ENCODE data around the gene TMEM74B.

Gene TMEM74B

DNA sequence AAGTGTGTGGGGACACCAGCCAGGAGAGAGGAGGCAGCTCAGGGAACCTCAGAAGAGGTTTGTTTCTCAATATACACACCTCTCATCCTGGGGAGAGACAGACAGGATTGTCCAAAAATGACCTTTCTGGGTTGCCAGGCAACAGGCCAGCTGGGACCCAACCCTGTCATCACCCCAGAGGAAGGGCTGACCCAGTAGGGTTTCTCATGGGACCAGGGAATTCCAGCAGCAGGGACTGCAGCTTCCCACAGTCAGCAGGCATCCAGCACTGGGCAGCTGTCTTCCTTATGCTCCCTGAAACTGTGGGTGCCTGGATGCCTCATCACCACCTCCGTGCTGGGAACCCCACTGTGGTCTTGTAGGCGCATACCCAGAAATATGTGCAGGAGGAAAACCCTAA, 19.8 kb upstream of the TMEM74B start:
- DNase-seq: no peak

DNA sequence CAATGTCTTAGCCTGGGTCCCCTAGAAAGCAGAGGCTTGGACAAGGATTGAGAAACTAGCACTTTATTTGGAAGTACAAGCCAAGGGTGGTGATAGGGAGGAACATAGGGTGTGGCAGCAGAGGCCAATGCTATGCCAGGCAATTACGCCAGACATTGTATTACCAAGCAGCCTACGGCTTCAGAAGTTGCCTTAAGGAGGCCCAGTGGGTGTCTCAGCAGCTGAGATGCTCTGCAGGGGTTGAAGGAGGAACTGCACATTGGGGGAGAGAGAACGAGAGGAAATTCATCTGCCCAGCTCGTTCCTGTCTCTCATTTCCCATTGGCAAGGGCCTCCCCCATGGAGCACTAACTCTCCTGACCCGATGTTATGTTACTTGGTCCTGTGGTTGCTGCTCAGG, 19.3 kb upstream of the TMEM74B start:
- no peak for DNase-seq

DNA sequence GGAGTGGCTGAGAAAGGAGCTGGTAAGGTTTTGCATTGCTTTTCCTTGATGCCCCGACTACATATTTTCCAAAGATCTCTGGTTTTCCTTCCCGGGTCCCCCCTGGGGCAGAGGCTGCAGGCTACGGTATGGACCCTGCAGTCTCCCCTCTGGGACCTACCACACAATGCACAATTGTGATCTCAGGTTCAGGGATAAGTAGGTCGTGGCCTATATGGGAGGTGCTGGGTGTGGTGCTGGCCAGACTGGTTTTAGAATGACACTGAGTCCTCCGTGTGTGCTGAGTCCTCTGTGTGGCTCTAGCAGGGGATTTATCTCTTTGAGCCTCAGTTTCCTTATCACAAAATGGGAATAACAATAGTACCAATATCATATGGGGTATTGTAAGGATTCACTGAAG, 18.8 kb upstream of the TMEM74B start:
- DNase-seq: no peak

DNA sequence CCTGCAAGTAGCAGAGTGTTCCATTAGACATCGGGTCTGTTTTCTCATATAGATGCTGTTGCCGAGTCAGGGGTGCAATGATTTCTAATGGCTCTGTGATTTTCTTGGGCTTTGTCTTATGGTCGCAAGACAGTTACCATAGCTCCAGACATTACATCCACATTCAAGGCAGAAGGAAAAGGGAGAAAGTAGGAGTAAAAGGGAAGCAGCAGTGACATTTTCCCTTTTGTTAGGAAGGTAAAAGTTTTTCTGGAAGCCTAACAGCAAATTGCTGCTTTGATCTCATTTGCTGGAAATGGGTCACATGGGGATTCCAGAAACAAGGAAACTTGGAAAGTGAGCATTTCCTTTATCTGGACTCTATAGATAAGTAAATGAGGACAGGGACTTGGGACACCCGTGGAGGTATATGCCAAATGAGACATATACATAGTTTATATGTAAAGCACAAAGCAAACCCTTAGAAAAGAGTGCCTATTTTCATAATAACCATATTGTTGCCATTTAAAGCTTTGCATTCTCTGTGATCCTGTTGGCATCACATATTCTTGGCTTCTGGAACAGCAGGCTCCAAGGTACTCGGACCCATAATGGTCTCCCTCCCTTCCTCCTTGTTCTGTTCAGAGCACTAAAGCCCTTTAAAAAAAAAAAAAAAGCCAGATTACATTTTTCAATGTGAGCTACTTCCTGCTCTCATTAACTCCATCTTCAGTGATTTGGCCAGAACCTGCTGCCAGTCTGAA, 18.2 kb upstream of the TMEM74B start, which contains the start of gene C20orf202:
Gene C20orf202 (plus strand): TSS at position 693 of the 743 bp plus-strand sequence. CDS start 132 bp downstream, outside the sequence.
- DNase-seq: no peak

DNA sequence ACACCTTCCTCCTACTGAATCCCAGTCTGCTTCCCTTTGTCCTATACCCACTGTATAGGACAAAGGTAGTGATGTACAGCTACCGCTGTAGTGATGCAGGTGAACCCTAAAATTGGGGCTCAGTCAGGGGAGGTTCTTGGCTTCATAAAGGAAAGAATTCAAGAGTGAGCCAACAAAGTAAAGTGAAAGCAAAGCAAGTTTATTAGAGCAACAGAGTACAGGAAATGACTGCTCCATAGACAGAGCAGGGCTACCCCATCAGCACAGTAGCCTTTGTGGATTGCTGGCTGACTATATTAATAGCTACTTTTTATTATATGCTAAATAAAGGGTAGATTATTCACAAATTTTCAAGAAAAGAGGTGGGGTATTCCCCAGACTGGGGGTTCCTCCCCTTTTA, 15.2 kb upstream of the TMEM74B start:
- DNase-seq: no peak

DNA sequence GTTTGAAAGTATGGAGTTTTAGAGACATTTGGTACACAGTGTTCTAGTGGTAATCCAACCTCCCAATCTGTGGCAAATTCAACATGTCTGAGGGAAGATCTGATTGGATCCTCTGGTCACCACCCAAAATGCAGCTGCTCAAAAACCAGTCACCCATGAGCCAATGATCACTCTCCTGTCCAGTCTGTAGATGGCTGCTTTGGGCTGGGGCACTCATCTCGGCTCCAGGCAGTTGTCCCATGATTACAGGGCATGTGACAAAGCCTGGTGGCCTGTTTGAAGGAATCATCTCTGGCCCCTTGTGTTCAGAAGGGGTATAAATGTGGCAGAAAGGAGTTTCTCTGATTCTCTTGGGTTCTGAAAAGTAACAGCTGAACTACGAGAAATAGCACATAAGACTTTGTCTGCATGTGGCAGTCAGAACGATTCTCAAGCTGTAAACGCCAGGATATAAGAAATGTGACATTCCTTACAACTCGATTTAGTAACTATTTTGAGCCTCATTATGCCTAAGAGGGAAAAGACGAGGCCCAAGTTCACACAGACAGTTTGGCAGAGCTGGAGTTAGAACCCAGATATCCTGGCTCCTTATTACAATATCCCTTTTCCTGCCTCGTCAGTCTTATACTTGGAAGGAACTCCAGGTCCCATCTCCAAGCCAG, 14.6 kb upstream of the TMEM74B start:
- no peak for DNase-seq

DNA sequence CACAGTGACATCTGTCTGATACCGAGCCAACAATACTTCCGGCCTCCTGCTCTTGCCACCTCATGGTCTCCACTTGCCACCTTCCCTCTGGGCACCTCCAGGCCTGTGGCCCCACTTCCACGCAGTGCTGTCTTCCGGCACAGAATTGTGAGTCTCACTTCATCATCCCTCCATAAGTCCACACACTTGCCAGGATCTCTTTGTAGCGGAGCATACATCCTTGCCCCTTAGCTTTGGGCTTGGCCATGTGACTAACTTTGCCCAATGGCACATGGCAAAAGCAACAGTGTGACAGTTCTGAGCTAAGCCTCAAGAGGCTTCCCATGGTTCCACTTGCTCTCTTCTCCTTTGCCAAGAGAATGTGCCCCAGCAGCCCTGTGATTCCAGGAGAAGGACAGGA, 14.0 kb upstream of the TMEM74B start:
- no peak for DNase-seq

DNA sequence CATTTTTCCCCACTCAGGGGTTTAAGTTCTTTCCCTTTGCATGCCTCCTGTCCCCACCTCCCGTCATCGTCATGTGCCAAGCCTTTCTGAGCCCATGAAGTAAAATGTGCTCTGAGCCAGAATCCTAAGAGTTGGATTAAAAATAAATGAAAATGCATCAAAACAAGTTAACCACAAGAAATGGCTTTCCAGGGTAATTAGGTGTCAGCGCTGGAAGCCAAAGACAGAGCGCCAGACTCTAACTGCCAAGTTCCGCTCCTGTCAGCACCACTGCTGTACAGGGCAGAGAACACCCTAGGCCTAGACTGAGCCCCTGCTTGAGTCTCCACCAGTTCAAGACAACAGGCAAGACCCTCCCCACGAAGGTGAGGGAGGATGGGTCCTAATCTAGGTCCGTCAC, 13.0 kb upstream of the TMEM74B start:
- DNase-seq: no peak

DNA sequence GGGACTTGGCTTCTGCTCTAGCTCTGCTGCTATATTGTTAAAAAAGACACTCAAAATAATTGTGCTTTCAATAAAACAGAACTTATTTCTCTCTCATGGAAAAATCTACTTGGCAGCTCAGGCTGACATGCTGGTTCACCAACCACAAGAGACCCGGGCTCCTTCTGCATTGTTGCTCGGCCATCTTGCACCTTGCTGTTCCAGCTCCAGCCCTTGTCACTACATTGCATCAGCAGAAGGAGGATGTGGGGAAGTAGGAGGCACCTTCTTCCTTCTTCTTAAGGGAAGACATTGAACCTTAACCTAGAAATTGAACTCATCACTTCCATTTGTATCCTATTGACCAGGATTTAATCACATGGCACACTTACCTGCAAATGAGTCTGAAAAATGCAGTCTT, 11.9 kb upstream of the TMEM74B start:
- no peak for DNase-seq

DNA sequence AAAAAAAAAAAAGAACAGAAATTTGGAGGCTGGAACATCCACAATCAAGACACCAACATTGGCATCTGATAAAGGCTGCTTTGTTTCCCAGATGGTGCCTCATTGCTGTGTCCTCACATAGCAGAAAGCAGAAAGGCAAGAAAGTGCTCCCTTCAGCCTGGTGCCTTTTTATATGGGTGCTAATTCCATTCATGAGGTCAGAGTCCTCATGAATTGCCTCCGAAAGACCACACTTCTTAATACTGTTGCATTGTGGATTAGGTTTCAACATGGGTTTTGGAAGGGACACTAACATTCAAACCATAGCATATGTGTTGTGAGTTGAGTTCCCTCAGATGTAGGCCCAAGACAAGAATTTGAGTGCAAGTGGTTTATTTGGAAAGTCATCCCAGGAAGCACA, 10.4 kb upstream of the TMEM74B start:
- DNase-seq: no peak

DNA sequence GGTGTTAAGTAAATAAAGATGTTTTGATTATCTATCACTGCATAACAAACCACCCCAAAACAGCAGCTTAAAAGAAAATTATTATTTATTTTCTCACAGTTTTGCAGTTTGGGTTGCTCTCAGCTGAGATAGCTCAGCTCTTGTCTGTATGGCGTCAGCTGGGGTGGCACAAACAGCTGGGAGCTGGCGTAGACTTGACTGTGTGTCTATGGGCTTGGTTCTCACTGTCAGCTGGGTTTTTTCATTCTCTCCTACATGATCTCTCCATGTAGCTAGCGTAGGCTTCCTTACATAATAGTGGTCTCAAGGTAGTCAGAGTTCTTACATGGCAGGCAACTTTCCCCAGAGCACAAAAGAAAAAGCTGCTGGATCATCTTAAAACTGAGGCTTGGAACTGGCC, 6.5 kb upstream of the TMEM74B start:
- no peak for DNase-seq

DNA sequence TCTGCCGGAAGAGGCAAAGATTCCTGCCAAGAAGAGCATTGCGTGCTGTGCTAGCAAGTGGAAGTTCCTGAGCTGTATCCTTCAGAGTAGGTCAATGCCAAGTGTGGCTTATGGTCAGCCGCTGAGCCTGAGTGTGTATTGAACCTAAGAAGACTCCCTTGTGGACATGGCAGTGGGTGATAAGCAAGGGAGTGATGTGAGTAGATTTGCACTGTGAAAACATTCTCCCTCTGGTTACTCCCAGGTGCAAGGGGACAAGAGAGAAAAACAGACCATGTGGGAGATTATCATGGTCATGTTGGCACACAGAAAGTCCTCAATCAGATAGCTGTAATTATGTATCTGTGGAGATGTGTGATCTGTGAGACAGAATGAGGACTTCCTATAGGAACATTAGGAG, 6.1 kb upstream of the TMEM74B start:
- no peak for DNase-seq

DNA sequence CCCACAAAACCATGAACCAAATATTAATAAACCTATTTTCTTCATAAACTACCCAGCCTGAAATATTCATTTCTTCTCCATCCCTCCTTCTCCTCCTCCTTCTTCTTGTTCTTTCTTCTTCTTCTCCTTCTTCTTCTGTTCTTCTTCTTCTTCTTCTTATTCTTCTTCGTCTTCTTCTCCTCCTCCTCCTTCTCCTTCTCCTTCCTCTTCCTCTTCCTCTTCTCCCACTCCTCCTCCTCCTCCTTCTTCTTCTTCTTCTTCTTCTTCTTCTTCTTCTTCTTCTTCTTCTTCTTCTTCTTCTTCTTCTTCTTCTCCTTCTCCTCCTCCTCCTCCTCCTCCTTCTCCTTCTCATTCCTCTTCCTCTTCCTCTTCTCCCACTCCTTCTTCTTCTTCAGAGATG, 5.0 kb upstream of the TMEM74B start:
- DNase-seq: no peak

DNA sequence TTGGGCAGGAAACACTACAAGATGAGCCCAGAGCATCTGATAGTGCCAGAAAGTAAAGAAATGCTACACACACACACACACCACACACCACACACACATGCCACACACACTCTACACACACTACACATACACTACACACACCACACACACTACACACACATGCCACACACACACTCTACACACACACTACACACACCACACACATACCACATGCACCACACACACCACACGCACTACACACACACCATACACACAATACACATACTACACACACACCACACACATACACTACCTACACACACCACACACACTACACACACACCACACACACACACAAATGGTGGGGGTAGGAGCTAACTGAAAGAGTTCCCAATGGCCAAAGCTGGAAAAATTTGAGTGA, 3.6 kb upstream of the TMEM74B start:
- DNase-seq: no peak

DNA sequence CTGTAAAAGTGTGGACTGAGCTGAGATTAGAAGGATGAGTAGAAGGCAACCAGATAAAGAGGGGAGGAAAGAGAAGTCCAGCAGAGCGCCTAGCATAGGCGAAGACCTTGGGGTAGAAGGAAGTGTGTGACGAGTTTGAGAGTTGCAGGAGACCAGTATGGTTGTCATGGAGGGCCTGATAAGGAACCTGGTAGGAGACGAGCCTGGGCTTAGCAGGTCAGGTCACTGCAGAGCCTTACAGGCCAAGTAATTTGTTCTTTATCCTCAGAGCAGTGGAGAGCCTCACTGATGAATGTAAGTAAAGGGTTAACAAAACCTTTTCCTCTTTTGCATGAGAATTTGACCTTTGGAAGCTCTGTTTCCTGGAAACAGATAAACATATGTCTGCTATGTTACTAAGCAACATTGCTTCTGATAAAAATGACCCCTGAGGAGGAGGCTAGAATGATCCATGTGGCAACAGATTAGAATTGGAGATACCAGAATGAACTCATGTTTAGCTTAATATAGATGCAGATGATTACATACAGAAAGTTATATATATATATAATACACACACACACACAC, 2.9 kb upstream of the TMEM74B start:
- DNase-seq: no peak

DNA sequence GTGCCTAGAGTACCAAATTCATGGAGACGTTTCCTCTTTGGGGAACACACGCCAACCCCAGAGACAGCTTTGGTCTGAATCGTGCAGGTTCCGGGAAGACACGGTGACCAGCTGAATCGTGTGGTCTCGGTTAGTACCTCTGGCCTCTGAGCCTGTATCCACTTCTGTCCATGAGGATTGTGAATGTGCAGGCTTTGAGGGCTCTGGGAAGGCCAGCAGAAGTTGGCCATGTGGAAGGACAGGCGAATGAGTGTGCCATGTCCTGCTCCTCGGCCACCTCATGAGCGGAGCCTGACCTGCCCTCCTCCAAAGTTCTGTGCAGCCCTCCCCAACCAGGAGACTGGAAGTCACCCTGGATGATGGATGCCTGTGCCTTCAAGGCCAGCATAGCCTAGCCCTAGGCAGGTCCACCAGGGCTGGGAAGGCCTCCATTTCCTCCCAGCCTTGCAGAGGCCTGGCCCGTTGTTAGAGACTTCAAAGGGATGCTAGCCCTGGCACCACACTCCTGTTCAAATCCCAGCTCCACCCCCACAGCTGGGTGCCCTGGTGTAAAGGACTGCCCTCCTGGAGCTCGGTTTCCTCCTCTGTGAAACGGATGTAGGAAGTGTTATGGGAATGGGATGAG, 1.7 kb upstream of the TMEM74B start:
- no peak for DNase-seq

DNA sequence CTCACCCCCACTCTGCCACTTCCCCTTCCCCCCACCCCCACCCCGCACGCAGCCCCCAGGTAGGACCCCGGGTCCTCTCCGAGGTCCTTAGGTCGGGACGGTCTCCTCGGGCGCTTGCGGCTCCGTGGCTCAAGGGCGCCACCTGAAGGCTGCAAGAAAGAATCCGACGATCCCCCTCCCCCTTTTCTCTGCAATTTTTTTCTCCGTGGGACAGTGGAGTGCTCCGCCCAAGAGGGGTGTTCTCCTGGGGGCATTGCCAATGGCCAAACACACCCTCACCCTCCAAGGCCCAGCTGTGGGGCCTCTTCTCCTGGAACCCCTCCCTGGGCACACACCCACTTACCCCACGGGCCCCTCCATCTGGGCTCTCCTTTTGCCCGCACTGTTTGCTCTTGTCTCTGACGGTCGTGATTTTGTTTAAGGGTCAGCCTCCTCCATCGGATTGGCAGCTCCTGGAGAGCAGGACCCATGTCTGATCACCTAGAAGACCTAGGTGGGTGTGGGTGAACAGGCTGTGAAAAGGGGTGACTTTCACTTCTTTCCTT, 1.1 kb upstream of the TMEM74B start:
- DNase-seq: no peak

DNA sequence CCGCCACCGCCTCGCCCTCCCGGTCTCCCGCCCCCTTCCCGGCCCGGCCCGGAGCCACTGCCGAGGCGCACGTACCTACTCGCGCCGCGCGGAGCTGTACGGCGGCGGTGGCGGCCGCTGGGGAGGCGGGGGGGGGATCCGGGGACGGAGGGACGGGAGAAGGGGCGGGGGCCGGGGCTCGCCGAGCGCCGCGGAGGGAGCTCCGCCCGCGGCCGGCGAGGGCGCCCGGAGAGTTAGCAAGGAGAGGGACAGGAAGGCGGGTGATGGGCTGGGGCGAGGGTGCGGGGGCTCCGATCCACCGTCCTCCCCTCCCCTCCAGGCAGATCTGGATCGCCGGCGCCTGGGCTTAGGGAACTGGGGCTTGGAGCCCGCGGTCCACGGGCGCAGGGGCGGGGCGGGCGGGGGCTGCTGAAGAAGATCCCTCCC, 548 bp upstream of the TMEM74B start:
- DNase-seq: no peak

DNA sequence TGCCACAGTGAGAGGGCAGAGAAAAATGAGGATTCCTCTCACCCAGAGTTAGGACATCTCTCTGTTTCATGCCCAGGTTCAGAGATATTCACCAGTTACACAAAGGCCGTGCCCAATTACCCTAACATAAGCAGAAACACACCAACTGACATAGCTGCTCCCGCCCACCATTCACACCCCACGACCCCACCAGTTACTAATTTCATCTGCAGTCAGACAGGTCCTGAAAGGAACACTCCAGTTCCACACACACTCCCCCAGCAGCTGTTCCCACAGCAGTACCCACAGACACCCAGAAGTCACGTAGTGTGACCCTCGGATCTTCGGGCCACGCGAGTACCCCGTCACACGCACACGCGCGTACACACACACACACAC, 532 bp downstream of the TMEM74B start:
- no peak for DNase-seq

DNA sequence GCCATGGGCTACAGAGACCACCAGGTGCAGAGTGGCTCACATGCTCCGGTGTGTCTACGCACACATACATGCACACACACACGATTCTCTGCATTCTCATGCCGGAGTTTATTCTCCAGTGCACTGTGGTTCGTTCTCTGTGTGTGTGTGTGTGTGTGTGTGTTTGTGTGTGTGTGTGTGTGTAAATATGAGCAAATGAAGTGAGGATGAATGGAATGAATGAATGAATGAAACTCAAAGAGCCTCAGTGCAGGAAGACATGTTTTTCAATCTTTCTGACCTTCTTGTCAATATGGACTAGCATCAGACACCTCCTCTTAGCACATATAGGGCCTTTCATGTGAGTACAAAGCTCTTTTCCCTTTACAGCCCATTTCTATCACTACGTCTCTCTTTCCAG, 1.6 kb downstream of the TMEM74B start:
- no peak for DNase-seq

DNA sequence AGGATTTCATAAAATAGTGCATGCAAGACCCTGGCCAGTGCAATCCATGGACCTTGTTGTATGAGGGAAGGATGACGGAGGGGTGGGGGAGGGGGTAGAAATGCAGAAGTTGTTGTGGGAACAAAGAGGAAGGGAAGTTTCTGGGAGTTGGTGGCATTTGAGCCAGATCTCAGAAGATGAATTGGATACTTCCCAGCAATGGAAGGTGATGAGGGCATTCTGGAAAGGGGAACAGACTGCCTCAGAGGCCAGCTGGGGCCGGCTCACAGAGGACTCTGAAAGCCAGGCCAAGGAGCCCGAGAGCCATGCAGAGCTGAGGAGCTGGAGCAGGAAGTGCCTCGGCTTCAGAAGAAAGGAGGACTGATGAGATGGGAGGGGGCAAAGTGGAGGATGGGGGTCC, 2.7 kb downstream of the TMEM74B start:
- DNase-seq: no peak

DNA sequence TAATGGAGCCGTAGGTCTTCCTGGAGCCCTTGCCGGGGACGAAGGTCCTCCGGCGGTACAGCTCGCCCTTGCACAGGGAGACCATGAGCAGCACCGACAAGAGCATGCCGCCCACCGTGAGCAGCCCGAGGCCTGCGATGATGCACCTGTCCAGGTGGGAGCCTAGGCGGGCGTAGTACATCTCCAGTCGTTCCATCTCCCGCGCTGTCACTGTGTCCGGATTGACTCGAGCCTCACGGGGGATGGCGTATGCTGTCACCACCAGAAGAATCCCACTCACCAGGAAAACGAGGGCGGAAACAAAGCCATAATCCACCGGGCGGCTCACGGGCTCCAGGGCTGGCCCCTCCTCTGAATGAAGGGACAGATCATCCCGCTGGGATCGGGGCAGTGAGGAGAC, 3.8 kb downstream of the TMEM74B start:
- no peak for DNase-seq

DNA sequence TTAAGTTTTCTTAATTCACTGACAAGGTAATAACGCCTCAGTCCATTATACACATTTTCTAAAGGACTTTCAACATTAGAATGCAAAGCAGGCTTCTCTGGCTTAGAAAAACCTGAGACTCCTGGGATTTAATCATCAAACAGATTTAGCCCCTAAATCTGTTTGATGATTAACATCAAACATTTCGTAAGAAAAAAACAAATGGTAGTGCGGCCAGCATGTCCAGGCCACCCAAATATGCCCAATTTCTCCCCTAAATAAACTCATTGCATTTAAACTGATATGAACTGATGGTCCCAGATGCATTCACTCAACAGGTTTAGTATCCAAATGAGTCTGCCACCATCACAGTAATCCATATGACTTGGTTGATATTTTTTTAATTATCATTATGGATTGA, 6.2 kb downstream of the TMEM74B start:
- no peak for DNase-seq

DNA sequence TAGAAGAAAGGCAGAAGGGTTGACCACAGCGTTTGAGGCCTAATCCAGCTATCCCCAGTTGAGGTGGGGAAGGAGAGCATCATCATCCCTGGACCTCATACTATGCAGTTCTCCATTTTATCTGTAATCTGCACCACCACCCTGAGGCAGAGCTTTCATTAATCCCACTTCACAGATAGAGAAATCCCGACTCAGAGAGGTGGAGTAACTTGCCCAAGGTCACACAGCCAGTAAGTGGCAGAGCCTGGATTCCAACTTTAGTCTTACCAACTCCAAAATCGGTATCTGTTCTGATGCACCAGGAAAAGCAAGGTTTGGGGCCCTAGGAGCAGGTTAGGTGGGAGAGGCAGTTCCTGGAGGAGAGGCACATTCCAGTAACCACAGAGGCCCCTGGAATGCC, 6.7 kb downstream of the TMEM74B start:
- no peak for DNase-seq

Measured in hippocampal formation (tissue), 2 donors.